Pancreas (tissue), 10 donors: ENCODE results near the gene VPS13D. TPM values are rescaled to one million over a fixed set of nuclear protein-coding genes. Genes with fewer than 3 reads are reported as not detected.

Experiments
- ATAC-seq, 4 donors: fragments of 200-7000 bp; cut with Tn5 transposase; one replicate each; pipeline versions ENCODE4 v1.8.0 to v1.9.1; 2020; ENCODE audit warnings: mild to moderate bottlenecking in 4 of 4, moderate library complexity in 4 of 4
- DNase-seq, 6 donors: peaks; one replicate each; pipeline ENCODE4 v3.0.0-alpha.2; 2020
- FAIRE-seq: peaks from 2 replicates; lab custom pipeline; 2012; peaks lifted over from hg19 to GRCh38; lab: Jason Lieb, UNC
- H3K27ac ChIP-seq, 4 donors: fragments of 200-600 bp; sonication (generic); 1 replicate in 3 of 4; 2 replicates in 1 of 4; pipeline versions ENCODE4 v1.5.0 to v1.8.0; 2020
- H3K27me3 ChIP-seq, 4 donors: fragments of 200-600 bp; one replicate each; pipeline ENCODE4 v1.8.0; 2021
- H3K36me3 ChIP-seq, 3 donors: fragments of 200-600 bp; sonication (generic) in 1 of 3; one replicate each; pipeline versions ENCODE4 v1.5.0 to v1.8.0; 2020 to 2021
- H3K4me1 ChIP-seq, 3 donors: fragments of 200-600 bp; one replicate each; pipeline ENCODE4 v1.8.0; 2021
- H3K4me3 ChIP-seq, 4 donors: fragments of 200-600 bp; sonication (generic) in 2 of 4; one replicate each; pipeline versions ENCODE4 v1.5.0 to v1.8.0; 2020 to 2021
- H3K9me3 ChIP-seq, 4 donors: fragments of 200-600 bp; one replicate each; pipeline ENCODE4 v1.8.0; 2021
- WGBS, 2 donors: extraction: QIAGEN DNeasy Blood & Tissue Kit; methylation state at CpG; one replicate each; pipeline ENCODE4 v1.1.7; 2013; 5-methylcytosine and 5-hydroxymethylcytosine counted together
- intact Hi-C, 3 donors: fragments of 100-400 bp; cut with DNase I; formaldehyde crosslinking; loops; one replicate each; pipeline versions ENCODE4 v1.11.1 to v1.14.2; 2022
- polyA plus RNA-seq, 2 donors: library from polyadenylated mRNA; stranded (reverse); fragments of 200-250 nt; gene quantifications; one replicate each; pipeline ENCODE4 v1.2.3, GENCODE V29; 2013
- total RNA-seq, 6 donors: library from RNA; stranded (reverse); fragmentation: NEBNext Ultra II Directional in 4 of 6; extraction: Animal tissue kit (Norgen Biotek cat#: 25700) in 4 of 6; gene quantifications; one replicate each; pipeline versions ENCODE4 v1.2.1 to v1.2.4, GENCODE V29; 2021 to 2023
- TF ChIP-seq, protein P1 (sequence below), 4 donors: fragments of 200-600 bp; sonication (generic) in 3 of 4; IDR thresholded peaks; one replicate each; pipeline versions ENCODE4 v1.5.0 to v1.8.0; 2021; ENCODE audit warnings: antibody characterized with exemption in 4 of 4
- donor health status: healthy with polysubstance abuse.
- donor health status: DM: no; HTN: no; CAD: no; lungs with moderate emphysema.
- donor health status: DM: no; HTN: no; CAD: no.
- donor health status: control.
- donor health status: control.
- donor health status: Bipolar disorder and iron deficiency.
- donor health status: DM: yes; HTN: yes; CAD: no.
- donor health status: DM: no; HTN: no; CAD: no.
- donor health status: DM: no; HTN: no; CAD: no.
- donor health status: DM: yes; HTN: yes; CAD: no.

Gene VPS13D
- total and polyA plus RNA-seq, 8 donors = 13.7 to 39.0 (median 24.8) TPM

DNA sequence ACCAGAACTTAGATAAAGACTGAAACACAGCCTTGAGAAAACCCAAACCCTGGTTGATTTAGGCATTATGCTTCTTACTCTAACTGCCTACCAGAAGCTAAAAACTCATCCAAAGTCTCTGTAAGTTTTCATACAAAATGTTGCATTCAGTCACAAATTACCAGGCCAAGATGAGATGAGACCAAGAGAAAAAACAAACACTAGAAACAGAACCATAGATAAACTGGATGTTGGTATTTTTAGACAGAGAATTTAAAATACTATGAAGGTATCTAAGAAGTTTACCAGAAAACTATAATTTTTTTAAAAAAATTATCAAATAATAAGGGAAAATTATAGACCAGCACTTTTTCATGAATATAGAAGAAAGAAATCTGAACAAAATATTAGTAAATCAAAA lies 180.5 kb downstream of the VPS13D start:
- no peaks in the 10 kb centered on the region for H3K36me3 ChIP-seq
- intact Hi-C loops = no loop called here
- DNase-seq = no peak
- H3K27me3 ChIP-seq = no peaks in the 10 kb centered on the region
- no peak overlapping the region for H3K4me3 ChIP-seq
- TF ChIP-seq, protein P1, sequence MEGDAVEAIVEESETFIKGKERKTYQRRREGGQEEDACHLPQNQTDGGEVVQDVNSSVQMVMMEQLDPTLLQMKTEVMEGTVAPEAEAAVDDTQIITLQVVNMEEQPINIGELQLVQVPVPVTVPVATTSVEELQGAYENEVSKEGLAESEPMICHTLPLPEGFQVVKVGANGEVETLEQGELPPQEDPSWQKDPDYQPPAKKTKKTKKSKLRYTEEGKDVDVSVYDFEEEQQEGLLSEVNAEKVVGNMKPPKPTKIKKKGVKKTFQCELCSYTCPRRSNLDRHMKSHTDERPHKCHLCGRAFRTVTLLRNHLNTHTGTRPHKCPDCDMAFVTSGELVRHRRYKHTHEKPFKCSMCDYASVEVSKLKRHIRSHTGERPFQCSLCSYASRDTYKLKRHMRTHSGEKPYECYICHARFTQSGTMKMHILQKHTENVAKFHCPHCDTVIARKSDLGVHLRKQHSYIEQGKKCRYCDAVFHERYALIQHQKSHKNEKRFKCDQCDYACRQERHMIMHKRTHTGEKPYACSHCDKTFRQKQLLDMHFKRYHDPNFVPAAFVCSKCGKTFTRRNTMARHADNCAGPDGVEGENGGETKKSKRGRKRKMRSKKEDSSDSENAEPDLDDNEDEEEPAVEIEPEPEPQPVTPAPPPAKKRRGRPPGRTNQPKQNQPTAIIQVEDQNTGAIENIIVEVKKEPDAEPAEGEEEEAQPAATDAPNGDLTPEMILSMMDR (IDR thresholded peaks at IDR 0.05) = no peak
- ATAC-seq = no peak
- H3K4me1 ChIP-seq = peaks cover 18 to 43% (median 27%) of the 10 kb centered on the region in 3 donors
- no peak for FAIRE-seq
- H3K27ac ChIP-seq = no peak overlapping the region
- no peaks in the 10 kb centered on the region for H3K9me3 ChIP-seq

DNA sequence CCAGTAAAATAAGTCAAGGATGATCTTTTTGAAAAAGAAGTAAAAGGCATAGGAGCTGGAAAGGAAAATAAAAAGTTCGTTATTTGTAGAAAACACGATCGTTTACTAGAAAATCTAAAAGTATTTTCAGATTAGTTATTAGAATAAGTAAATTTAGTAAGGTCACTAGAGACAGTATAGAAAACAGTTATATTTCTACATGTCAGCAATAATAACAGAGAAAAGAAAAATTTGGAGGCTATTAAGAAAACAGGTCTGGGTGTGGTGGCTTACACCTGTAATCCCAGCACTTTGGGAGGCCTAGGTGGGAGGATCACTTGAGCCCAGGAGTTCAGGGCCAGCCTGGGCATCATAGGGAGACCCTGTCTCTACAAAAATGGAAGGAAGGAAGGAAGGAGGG lies 181.3 kb downstream of the VPS13D start:
- Histone ChIP-seq H3K9me3 (no peaks in the 10 kb centered on the region), H3K27me3 (no peaks in the 10 kb centered on the region), H3K27ac (no peak overlapping the region), H3K4me3 (no peak overlapping the region), H3K36me3 (no peaks in the 10 kb centered on the region), H3K4me1 (peaks cover 13 to 35% (median 20%) of the 10 kb centered on the region in 3 donors)
- 99% methylated on average over 3 of the region's 3 CpGs for WGBS, 2 donors
- TF ChIP-seq, protein P1 (IDR thresholded peaks at IDR 0.05) = no peak
- DNase-seq (no peak), ATAC-seq (no peak), FAIRE-seq (no peak)
- intact Hi-C loops = no loop called here

DNA sequence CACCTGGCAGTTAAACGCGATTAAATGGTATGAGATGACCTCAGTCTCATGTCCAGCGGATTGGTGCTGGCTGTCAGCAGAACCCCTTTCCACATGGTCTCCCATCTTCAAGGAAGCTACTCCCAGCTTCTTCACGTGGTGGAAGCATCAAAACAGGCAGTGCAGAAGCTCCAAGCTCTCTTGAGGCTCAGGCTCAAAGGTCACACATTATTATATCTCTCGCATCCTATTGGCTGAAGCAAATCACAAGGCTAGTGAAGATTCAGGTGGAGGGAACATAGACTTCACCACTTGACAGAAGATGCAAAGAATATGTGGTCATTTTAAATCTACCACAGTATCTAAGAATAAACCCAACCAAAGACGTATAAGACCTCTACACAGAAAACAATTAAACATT lies 181.9 kb downstream of the VPS13D start:
- FAIRE-seq (no peak), DNase-seq (no peak), ATAC-seq (no peak)
- Histone ChIP-seq H3K9me3 (no peaks in the 10 kb centered on the region), H3K36me3 (peaks cover 0 to 3% (median 0%) of the 10 kb centered on the region in 3 donors), H3K27ac (no peak overlapping the region), H3K4me3 (no peak overlapping the region), H3K27me3 (no peaks in the 10 kb centered on the region), H3K4me1 (peaks cover 6 to 29% (median 13%) of the 10 kb centered on the region in 3 donors)
- intact Hi-C loops = no loop called here
- WGBS, 2 donors = 96 to 97% methylated on average over 6 of the region's 6 CpGs
- TF ChIP-seq, protein P1 (IDR thresholded peaks at IDR 0.05) = no peak

DNA sequence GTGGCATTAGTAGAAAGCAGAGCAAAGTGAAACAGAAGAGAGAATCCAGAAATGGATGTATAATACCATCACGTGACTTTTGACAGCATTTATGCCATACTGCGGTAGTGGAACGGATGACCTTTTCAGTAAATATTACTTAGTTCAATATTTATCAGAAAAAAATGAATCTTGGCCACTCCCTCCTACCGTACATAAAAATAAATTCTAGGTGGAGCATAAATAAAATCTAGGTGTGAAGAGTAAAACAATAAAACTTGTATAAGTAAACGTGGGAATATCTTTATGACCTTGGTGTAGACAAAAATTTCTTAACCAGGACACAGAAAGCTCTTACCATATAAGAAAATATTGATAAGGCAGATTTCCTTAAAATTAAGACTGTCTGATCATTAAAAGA lies 182.6 kb downstream of the VPS13D start:
- Histone ChIP-seq H3K4me3 (no peak overlapping the region), H3K27ac (no peak overlapping the region), H3K36me3 (peaks cover 0 to 7% (median 0%) of the 10 kb centered on the region in 3 donors), H3K27me3 (no peaks in the 10 kb centered on the region), H3K9me3 (no peaks in the 10 kb centered on the region), H3K4me1 (peaks cover 0 to 22% (median 9%) of the 10 kb centered on the region in 3 donors)
- intact Hi-C loops = no loop called here
- ATAC-seq = no peak
- WGBS, 2 donors = 89 to 91% methylated on average over 5 of the region's 5 CpGs
- peak; percentile 5 for FAIRE-seq
- no peak for DNase-seq
- TF ChIP-seq, protein P1 (IDR thresholded peaks at IDR 0.05) = no peak

DNA sequence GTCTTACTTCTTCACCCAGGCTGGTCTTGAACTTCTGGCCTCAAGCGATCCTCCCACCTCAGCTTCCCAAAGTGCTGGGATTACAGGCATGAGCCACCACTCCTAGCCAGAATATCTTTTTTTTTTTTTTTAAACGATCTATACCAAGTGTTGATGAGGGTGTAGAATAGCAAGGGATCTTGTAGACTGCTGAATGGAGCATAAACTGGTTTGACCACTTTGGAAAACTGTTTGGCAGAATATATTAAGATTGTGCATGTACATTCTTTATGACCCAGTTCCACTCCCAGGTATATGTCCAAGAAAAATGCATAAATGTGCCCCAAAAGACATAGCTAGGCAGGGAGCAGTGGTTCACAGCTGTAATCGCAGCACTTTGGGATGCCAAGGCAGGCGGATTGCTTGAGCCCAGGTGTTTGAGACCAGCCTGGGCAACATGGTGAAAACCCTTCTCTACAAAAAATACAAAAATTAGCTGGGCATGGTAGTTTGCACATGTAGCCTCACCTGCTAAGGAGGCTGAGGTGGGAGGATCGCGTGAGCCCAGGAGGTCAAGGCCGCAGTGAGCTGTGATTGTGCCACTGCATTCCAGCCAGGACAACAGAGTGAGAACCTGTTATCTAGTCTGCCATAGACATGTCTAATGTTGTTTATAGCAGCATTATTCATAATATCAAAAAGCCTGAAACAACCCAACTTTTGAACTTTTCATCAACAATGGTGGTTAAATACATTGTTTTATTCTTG lies 184.0 kb downstream of the VPS13D start:
- Histone ChIP-seq H3K4me3 (no peak overlapping the region), H3K27ac (no peak overlapping the region), H3K36me3 (peaks cover 0 to 16% (median 0%) of the 10 kb centered on the region in 3 donors), H3K27me3 (no peaks in the 10 kb centered on the region), H3K9me3 (no peaks in the 10 kb centered on the region), H3K4me1 (peaks cover 0 to 9% (median 0%) of the 10 kb centered on the region in 3 donors)
- TF ChIP-seq, protein P1 (IDR thresholded peaks at IDR 0.05) = no peak
- no peak for DNase-seq
- intact Hi-C loops = no loop called here
- FAIRE-seq = no peak
- 86 to 89% methylated on average over 7 of the region's 7 CpGs for WGBS, 2 donors
- ATAC-seq = no peak
